Osteoblast (primary cell): ENCODE results near the gene ENO3. TPM values are rescaled to one million over a fixed set of nuclear protein-coding genes. Genes with fewer than 3 reads are reported as not detected.
A peak's percentile ranks its signal among the peaks of the same experiment; 100 is the strongest.
"Not testable (repeated sequence)": the region's sequence is repeated elsewhere in the genome, so short reads cannot be mapped to it uniquely, and the experiment has no call there.

Experiments used
- DNase-seq: peaks from one replicate; pipeline ENCODE4 v3.0.0; 2011; ENCODE audit warnings: low spot score, mixed read lengths; ENCODE audit not compliant: insufficient read length; ENCODE audit errors: missing footprints
- H2AFZ ChIP-seq: 2 replicates; pipeline ENCODE4 v1.6.0; 2011; ENCODE audit warnings: mild to moderate bottlenecking, low read length
- H3K27ac ChIP-seq: 2 replicates; pipeline ENCODE4 v1.5.1; 2011; ENCODE audit warnings: mild to moderate bottlenecking, low read depth, low read length, moderate library complexity
- H3K27me3 ChIP-seq: 2 replicates; pipeline ENCODE4 v1.6.0; 2012; ENCODE audit warnings: mild to moderate bottlenecking, control low read depth, inconsistent platforms, low read length, moderate library complexity; ENCODE audit not compliant: insufficient read depth
- H3K36me3 ChIP-seq: 2 replicates; pipeline ENCODE4 v1.5.1; 2011; ENCODE audit warnings: mild to moderate bottlenecking, low read length, control low read depth, moderate library complexity; ENCODE audit not compliant: insufficient read depth
- H3K4me1 ChIP-seq: 2 replicates; pipeline ENCODE4 v1.5.1; 2011; ENCODE audit warnings: mild to moderate bottlenecking, low read length, control low read depth, moderate library complexity; ENCODE audit not compliant: insufficient read depth
- H3K4me2 ChIP-seq: 2 replicates; pipeline ENCODE4 v1.6.0; 2011; ENCODE audit warnings: mild to moderate bottlenecking, low read length; ENCODE audit not compliant: insufficient read depth
- H3K4me3 ChIP-seq: fragments of 200-600 bp; sonication (generic); 3 replicates; pipeline ENCODE4 v1.5.1; 2012; ENCODE audit warnings: mild to moderate bottlenecking, low read length, inconsistent platforms; ENCODE audit not compliant: insufficient read depth
- H3K79me2 ChIP-seq: 2 replicates; pipeline ENCODE4 v1.6.0; 2012; ENCODE audit warnings: mild to moderate bottlenecking, low read length, control low read depth, inconsistent platforms; ENCODE audit not compliant: insufficient read depth
- H3K9me3 ChIP-seq: 2 replicates; pipeline ENCODE4 v1.5.1; 2011; ENCODE audit warnings: low read depth, low read length, control low read depth
- H4K20me1 ChIP-seq: 2 replicates; pipeline ENCODE4 v1.6.0; 2012; ENCODE audit warnings: mild to moderate bottlenecking, low read length, control low read depth; ENCODE audit not compliant: insufficient read depth
- CTCF ChIP-seq: IDR thresholded peaks from 2 replicates; pipeline ENCODE4 v1.5.1; 2011; ENCODE audit warnings: mild to moderate bottlenecking, low read depth, low read length, moderate library complexity; ENCODE audit errors: extremely low read depth
- total RNA-seq: library from RNA; depleted of rRNA; stranded (reverse); fragments of >200 nt; gene quantifications from 2 replicates; pipeline ENCODE4 v1.2.3, GENCODE V29; 2012

The ENO3 gene
- total RNA-seq, 1 donor = 2.9 TPM

DNA sequence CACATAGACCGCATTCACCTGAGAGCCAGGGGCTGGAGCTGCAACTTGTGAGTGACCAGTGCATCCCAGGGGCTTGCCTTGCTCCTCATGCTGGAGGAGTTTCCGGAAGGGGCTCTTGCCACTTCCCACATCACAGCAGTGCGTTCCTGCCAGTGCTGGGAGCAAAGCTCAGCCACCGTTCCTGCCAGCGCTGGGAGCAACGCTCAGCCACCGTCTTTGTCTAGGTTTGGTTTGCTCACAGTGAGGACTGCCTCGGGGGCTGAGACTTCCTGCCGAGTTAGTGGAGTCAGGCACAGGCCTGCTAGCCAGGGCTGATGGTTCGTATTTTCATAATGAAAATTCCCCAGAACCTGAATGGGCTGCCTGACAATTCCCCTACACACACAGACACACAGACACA is 42.6 kb upstream of the ENO3 start:
- Histone ChIP-seq H3K4me2 (peak overlapping the region; percentile 70), H2AFZ (peak overlapping the region; percentile 88), H3K9me3 (no peaks in the 10 kb centered on the region), H3K4me3 (no peak overlapping the region), H3K79me2 (no peaks in the 10 kb centered on the region), H3K36me3 (no peaks in the 10 kb centered on the region), H4K20me1 (peaks cover 5% of the 10 kb centered on the region), H3K27ac (peak overlapping the region; percentile 41), H3K27me3 (peaks cover 8% of the 10 kb centered on the region), H3K4me1 (peaks cover 10% of the 10 kb centered on the region)
- peak; percentile 34 for DNase-seq
- TF ChIP-seq CTCF = no peak

DNA sequence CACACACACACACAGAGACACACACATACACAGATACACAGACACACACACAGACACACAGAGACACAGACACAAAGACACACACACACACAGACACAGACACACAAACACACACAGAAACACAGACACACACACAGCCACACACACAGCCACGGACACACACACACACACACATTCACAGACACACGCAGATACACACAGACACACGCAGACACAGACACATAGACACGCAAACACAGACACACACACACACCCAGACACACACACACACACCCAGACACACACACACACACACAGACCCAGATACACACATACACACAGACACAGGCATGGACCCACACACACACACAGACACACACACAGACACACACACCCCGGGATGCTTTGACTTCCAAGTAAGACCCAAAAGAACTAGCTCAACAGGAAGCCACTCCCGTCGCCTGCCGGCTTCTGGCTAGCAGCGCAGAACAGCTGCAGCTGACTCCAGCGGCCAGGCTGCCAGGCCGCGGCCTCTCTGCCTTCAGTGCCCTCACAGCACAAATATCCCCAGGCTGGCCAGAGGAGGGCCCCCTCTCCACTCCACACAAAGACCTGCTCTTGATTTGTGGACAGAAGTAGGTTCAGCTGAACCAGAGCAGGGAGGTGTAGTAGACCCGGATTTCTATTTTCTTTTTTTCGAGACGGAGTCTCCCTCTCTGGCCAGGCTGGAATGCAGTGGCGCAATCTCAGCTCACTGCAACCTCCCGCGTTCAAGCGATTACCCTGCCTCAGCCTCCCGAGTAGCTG is 42.0 kb upstream of the ENO3 start:
- peak overlapping the region; percentile 70 for H3K4me2 ChIP-seq

DNA sequence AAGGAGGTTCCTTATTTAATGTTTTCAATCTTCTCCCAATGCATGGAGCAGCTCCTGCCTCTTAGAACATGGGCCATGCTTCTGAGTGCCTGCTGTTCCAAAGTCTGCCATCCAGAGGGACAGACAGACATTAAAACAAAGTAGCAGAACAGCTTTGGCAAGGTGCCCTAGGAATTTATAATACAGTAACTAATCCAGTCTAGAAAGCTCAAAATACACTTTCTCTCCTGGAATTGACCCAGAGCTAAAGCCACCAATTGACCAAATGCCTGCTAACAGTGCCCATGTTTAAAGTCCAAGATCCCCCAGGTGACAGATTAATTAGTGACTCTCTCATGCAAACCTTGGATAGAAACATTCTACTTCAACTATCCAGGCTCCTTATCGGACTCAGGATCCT is 36.9 kb upstream of the ENO3 start:
- Histone ChIP-seq H3K4me3 (no peak overlapping the region), H2AFZ (no peak overlapping the region), H3K79me2 (no peaks in the 10 kb centered on the region), H3K27me3 (no peaks in the 10 kb centered on the region), H3K27ac (no peak overlapping the region), H3K9me3 (no peaks in the 10 kb centered on the region), H3K4me1 (no peaks in the 10 kb centered on the region), H4K20me1 (no peaks in the 10 kb centered on the region), H3K4me2 (no peak overlapping the region), H3K36me3 (no peaks in the 10 kb centered on the region)
- TF ChIP-seq CTCF = no peak
- no peak for DNase-seq

More for the DNA sequence above, 42.0 kb upstream of the ENO3 start:
- peak; percentile 79 for TF ChIP-seq CTCF
- peak; percentile 96 for DNase-seq
- Histone ChIP-seq H3K9me3 (no peaks in the 10 kb centered on the region), H3K4me3 (no peak overlapping the region), H4K20me1 (peaks cover 4% of the 10 kb centered on the region), H3K36me3 (no peaks in the 10 kb centered on the region), H3K27me3 (peaks cover 8% of the 10 kb centered on the region), H2AFZ (peak overlapping the region; percentile 88), H3K4me1 (peaks cover 5% of the 10 kb centered on the region), H3K79me2 (no peaks in the 10 kb centered on the region), H3K27ac (peak overlapping the region; percentile 41)

GRCh38 chr17:4914551-4914950 is 36.4 kb upstream of the ENO3 start:
- H4K20me1 ChIP-seq, H3K36me3 ChIP-seq, H3K4me3 ChIP-seq, DNase-seq, H3K79me2 ChIP-seq, H3K9me3 ChIP-seq, H3K27ac ChIP-seq, H3K4me1 ChIP-seq, H3K27me3 ChIP-seq, H2AFZ ChIP-seq, H3K4me2 ChIP-seq: not testable (repeated sequence)
